ENCODE results near the gene KERA. TPM values are rescaled to one million over a fixed set of nuclear protein-coding genes. Genes with fewer than 3 reads are reported as not detected.

Gene KERA
- total RNA-seq, 8 experiments from 2014 or later = 0.09 to 1.8 (median 0.09) TPM; not detected in 5

DNA sequence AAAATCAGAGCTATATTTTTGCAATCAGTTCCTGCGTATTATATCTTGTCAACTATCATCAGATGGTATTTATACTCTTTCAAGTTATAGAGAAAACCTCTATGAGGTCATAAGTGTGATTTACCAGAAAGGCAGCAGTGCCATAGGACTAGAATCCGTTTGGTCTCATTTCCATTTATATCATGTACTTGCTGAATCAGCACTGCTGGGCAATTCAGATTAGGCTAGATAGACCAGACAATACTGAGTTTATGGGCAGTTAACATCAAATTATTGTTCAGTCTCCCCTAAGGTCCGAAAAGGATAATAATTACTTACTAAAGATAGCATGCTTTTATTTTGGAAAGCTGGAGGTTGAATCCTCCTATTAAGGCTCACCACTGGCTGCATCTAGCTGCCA lies 6.8 kb upstream of the KERA start:
- no peak overlapping the region for H3K4me3 ChIP-seq
- WGBS, 10 experiments = 58 to 88% (median 76%) methylated on average over 1 to 3 of the region's 3 CpGs
- H3K27ac ChIP-seq = no peak overlapping the region
- H3K4me1 ChIP-seq (replicated peaks in 1 of 2) = no peaks in the 10 kb centered on the region
- in situ Hi-C loops (cut with MboI; ENCODE audit: low pct_unique_long_range_greater_than_20kb in 2 of 9, low sequenced_read_pairs in 9 of 9, unreplicated experiment in 9 of 9) = no loop called here
- ATAC-seq (replicated peaks in 6 of 8) = no peak

GRCh38 chr12:91061091-91061490 lies 3.3 kb upstream of the KERA start:
- 20 to 100% (median 80%) methylated on average over 1 of the region's 1 CpG; no CpG with 5 or more reads in 1 of the 10 experiments for WGBS, 10 experiments
- in situ Hi-C loops (cut with MboI; ENCODE audit: low pct_unique_long_range_greater_than_20kb in 2 of 9, low sequenced_read_pairs in 9 of 9, unreplicated experiment in 9 of 9) = no loop called here
- no peaks in the 10 kb centered on the region for H3K4me1 ChIP-seq (replicated peaks in 1 of 2)
- no peak for ATAC-seq (replicated peaks in 6 of 8)
- H3K4me3 ChIP-seq = no peak overlapping the region
- H3K27ac ChIP-seq = no peak overlapping the region

DNA sequence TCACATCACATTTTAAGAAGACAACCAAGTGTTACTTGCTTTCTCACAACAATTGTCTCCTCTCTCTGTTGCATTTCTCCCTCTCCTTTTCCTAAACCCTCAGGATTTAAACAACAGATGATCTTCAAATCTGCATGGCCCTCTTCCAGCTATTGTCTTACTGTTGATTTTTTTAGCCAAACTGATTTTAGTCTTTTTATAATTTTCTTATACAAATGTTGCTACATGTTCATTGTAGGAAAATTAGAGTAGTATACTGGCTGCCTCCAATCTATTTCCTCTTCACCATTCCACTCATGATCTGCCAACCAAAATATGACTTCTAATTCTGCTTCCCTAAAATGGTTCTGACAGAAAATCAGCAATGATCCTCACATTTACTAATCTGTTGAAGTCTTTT lies 1.4 kb upstream of the KERA start:
- Histone ChIP-seq H3K27ac (no peak overlapping the region), H3K4me1 (replicated peaks in 1 of 2) (no peaks in the 10 kb centered on the region), H3K4me3 (no peak overlapping the region)
- in situ Hi-C loops (cut with MboI; ENCODE audit: low pct_unique_long_range_greater_than_20kb in 2 of 9, low sequenced_read_pairs in 9 of 9, unreplicated experiment in 9 of 9) = no loop called here
- ATAC-seq (replicated peaks in 6 of 8) = no peak

- no peak overlapping the region for H3K4me3 ChIP-seq
- WGBS, 10 experiments = 0 to 100% (median 66%) methylated on average over 1 of the region's 1 CpG; no CpG with 5 or more reads in 4 of the 10 experiments
- no peak overlapping the region for H3K27ac ChIP-seq
- H3K4me1 ChIP-seq (replicated peaks in 1 of 2) = no peaks in the 10 kb centered on the region
- in situ Hi-C loops (cut with MboI; ENCODE audit: low pct_unique_long_range_greater_than_20kb in 2 of 9, low sequenced_read_pairs in 9 of 9, unreplicated experiment in 9 of 9) = no loop called here
- ATAC-seq (replicated peaks in 6 of 8) = no peak
These were observed 962 bp upstream of the KERA start for GRCh38 chr12:91058786-91059185.

DNA sequence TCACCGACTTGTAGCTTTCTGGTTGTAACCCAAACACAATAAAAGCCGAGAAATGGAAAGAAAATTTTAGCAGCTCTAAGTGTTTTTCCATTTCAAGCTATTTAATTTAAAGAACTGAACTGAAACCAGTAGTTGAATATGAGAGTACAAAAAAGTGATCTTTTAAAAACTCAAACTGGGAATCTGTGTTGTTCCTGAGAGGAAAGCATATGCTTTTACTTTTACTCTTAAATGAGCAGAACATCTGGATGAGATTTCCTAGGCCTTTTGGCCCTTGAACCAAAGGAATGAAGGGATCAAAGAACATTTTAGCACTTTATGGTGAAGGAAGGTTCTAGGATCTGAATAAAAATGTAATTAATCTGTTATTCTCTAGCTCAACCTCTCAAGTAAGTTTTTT lies 1.3 kb downstream of the KERA start:
- Histone ChIP-seq H3K4me1 (replicated peaks in 1 of 2) (no peaks in the 10 kb centered on the region), H3K4me3 (no peak overlapping the region), H3K27ac (no peak overlapping the region)
- in situ Hi-C loops (cut with MboI; ENCODE audit: low pct_unique_long_range_greater_than_20kb in 2 of 9, low sequenced_read_pairs in 9 of 9, unreplicated experiment in 9 of 9) = no loop called here
- ATAC-seq (replicated peaks in 6 of 8) = no peak
- 7 to 100% (median 90%) methylated on average over 1 to 2 of the region's 2 CpGs for WGBS, 10 experiments

GRCh38 chr12:91055976-91056375 lies 1.8 kb downstream of the KERA start:
- Histone ChIP-seq H3K4me1 (replicated peaks in 1 of 2) (no peaks in the 10 kb centered on the region), H3K4me3 (no peak overlapping the region), H3K27ac (no peak overlapping the region)
- in situ Hi-C loops (cut with MboI; ENCODE audit: low pct_unique_long_range_greater_than_20kb in 2 of 9, low sequenced_read_pairs in 9 of 9, unreplicated experiment in 9 of 9) = no loop called here
- no peak for ATAC-seq (replicated peaks in 6 of 8)
- 14 to 88% (median 71%) methylated on average over 1 of the region's 1 CpG; no CpG with 5 or more reads in 3 of the 10 experiments for WGBS, 10 experiments

GRCh38 chr12:91053951-91054715 lies 3.7 kb downstream of the KERA start:
- H3K27ac ChIP-seq = no peak overlapping the region
- ATAC-seq (replicated peaks in 6 of 8) = peak in 4 of 8 experiments; percentile 17 to 90 (median 62)
- H3K4me3 ChIP-seq = no peak overlapping the region
- in situ Hi-C loops (cut with MboI; ENCODE audit: low pct_unique_long_range_greater_than_20kb in 2 of 9, low sequenced_read_pairs in 9 of 9, unreplicated experiment in 9 of 9) = no loop called here
- WGBS, 10 experiments = 0 to 100% (median 92%) methylated on average over 1 to 4 of the region's 4 CpGs
- no peaks in the 10 kb centered on the region for H3K4me1 ChIP-seq (replicated peaks in 1 of 2)

DNA sequence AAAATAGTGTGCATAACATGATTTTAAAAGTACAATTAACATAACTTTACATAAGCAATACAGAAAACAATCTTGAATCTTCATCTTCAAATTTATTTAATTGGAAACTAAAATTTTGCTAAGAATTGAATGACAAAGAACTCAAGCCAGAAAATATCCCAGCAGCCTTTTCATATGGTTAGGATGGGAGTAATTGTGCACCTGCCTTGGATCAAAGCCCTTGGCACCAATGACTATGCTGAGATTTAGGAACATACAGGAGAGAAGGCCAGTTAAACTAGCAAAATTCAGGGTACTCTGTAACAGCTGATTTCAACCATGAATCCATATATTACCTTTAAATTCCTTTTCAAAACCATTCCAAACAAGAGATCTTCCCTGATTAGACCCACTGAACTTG lies 5.8 kb downstream of the KERA start:
- H3K27ac ChIP-seq = no peak overlapping the region
- in situ Hi-C loops (cut with MboI; ENCODE audit: low pct_unique_long_range_greater_than_20kb in 2 of 9, low sequenced_read_pairs in 9 of 9, unreplicated experiment in 9 of 9) = no loop called here

GRCh38 chr12:91044586-91044985 lies 13.2 kb downstream of the KERA start:
- H3K27ac ChIP-seq = no peak overlapping the region
- H3K4me3 ChIP-seq = no peak overlapping the region
- no peaks in the 10 kb centered on the region for H3K4me1 ChIP-seq (replicated peaks in 1 of 2)
- in situ Hi-C loops (cut with MboI; ENCODE audit: low pct_unique_long_range_greater_than_20kb in 2 of 9, low sequenced_read_pairs in 9 of 9, unreplicated experiment in 9 of 9) = no loop called here
- 43 to 100% (median 92%) methylated on average over 1 to 2 of the region's 2 CpGs for WGBS, 10 experiments
- no peak for ATAC-seq (replicated peaks in 6 of 8)

More for the DNA sequence above, 5.8 kb downstream of the KERA start:
- Histone ChIP-seq H3K4me1 (replicated peaks in 1 of 2) (no peaks in the 10 kb centered on the region), H3K4me3 (no peak overlapping the region)
- ATAC-seq (replicated peaks in 6 of 8) = no peak

DNA sequence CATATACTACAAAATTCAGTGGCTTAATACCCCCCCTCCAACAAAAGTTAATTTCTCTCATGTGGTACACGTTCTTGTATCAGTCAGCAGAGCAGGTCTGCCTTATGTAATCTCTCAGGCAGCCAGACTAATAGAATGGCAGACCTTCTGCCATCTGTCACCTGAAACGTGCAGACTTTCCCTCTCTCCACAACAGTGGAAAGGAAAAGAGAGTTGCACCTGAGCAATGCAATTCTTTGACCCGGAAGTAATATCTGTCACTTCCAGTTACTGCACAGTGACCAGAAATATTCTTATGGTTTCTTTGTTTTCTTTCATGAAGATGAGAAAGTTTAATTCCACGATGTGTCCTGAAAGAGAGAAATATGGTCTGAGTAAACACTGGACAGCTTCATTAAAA lies 14.4 kb downstream of the KERA start:
- 33 to 100% (median 71%) methylated on average over 1 to 4 of the region's 4 CpGs; no CpG with 5 or more reads in 1 of the 10 experiments for WGBS, 10 experiments
- H3K4me1 ChIP-seq (replicated peaks in 1 of 2) = no peaks in the 10 kb centered on the region
- H3K4me3 ChIP-seq = no peak overlapping the region
- in situ Hi-C loops (cut with MboI; ENCODE audit: low pct_unique_long_range_greater_than_20kb in 2 of 9, low sequenced_read_pairs in 9 of 9, unreplicated experiment in 9 of 9) = no loop called here
- no peak overlapping the region for H3K27ac ChIP-seq
- ATAC-seq (replicated peaks in 6 of 8) = no peak

DNA sequence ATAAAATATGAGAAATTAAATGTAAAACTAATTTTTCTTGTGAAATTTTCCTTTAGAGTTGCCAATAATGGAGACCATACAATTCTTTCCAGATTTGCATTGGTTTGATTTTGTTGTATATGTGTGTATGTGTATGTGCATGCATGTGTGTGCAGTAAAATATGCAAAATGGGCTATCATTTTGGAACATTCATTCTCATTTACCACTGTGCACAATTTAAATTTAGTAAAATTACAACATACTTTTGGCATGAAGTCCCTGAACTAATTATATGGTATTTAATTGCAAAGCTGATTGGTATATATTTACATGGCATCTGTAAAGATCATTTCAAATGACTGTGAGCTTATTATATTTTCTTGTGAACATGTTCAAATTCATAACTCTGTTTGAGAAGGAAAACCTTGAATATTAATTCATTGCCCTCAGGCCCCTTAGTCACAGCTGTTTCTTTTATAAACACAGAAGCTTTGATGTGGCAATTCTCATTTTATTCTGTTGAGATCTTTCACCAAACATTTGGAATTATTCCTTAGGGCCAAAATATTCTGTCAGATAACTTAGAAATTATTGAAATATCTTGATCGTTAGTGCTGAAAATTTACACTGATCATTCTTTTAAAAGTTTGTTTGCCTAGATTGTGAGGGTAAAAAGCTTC lies 17.6 kb downstream of the KERA start:
- ATAC-seq (replicated peaks in 6 of 8) = peak in 3 of 8 experiments; percentile 43 to 67 (median 46)
- WGBS, 10 experiments = 0 to 100% (median 91%) methylated on average over 1 of the region's 1 CpG; no CpG with 5 or more reads in 2 of the 10 experiments
- no peak overlapping the region for H3K27ac ChIP-seq
- H3K4me1 ChIP-seq (replicated peaks in 1 of 2) = no peaks in the 10 kb centered on the region
- in situ Hi-C loops (cut with MboI; ENCODE audit: low pct_unique_long_range_greater_than_20kb in 2 of 9, low sequenced_read_pairs in 9 of 9, unreplicated experiment in 9 of 9) = no loop called here
- no peak overlapping the region for H3K4me3 ChIP-seq

- no peaks in the 10 kb centered on the region for H3K4me1 ChIP-seq (replicated peaks in 1 of 2)
- no peak for ATAC-seq (replicated peaks in 6 of 8)
These were observed 20.5 kb downstream of the KERA start for GRCh38 chr12:91037276-91037675.

DNA sequence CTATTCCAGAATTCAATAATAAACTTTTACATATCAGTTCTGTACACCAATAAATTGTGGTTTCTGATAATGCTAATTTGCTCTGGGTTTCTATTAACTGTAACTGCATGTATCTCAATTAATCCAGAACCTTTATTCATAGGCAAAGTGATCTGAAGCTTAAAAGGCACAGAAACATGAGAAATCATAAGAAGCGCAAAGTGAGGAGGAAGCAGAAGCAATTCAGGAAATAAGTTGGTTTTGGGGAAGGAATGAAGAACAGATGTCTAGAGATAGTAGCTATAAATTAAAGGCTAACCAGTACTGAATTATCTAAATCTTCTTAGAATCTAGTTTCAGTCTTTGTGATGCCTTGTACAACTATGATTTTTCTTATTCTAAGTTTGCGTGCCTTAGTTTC lies 24.6 kb downstream of the KERA start:
- Histone ChIP-seq H3K27ac (no peak overlapping the region), H3K4me1 (replicated peaks in 1 of 2) (no peaks in the 10 kb centered on the region), H3K4me3 (no peak overlapping the region)
- ATAC-seq (replicated peaks in 6 of 8) = no peak
- WGBS, 10 experiments = 86 to 100% (median 100%) methylated on average over 1 to 2 of the region's 2 CpGs
- in situ Hi-C loops (cut with MboI; ENCODE audit: low pct_unique_long_range_greater_than_20kb in 2 of 9, low sequenced_read_pairs in 9 of 9, unreplicated experiment in 9 of 9) = no loop called here

More at GRCh38 chr12:91037276-91037675, 20.5 kb downstream of the KERA start:
- H3K4me3 ChIP-seq = no peak overlapping the region
- in situ Hi-C loops (cut with MboI; ENCODE audit: low pct_unique_long_range_greater_than_20kb in 2 of 9, low sequenced_read_pairs in 9 of 9, unreplicated experiment in 9 of 9) = no loop called here
- H3K27ac ChIP-seq = no peak overlapping the region
